HG02763 (cell line): ENCODE results near the gene BIRC2.
"Not testable (repeated sequence)": the region's sequence is repeated elsewhere in the genome, so short reads cannot be mapped to it uniquely, and the experiment has no call there.

ENCODE experiments used
- ATAC-seq: cut with Tn5 transposase; IDR thresholded peaks from one replicate; pipeline ENCODE4 v1.9.1; 2021; ENCODE audit warnings: mild to moderate bottlenecking, moderate library complexity; ENCODE audit not compliant: unreplicated experiment

Gene BIRC2

DNA sequence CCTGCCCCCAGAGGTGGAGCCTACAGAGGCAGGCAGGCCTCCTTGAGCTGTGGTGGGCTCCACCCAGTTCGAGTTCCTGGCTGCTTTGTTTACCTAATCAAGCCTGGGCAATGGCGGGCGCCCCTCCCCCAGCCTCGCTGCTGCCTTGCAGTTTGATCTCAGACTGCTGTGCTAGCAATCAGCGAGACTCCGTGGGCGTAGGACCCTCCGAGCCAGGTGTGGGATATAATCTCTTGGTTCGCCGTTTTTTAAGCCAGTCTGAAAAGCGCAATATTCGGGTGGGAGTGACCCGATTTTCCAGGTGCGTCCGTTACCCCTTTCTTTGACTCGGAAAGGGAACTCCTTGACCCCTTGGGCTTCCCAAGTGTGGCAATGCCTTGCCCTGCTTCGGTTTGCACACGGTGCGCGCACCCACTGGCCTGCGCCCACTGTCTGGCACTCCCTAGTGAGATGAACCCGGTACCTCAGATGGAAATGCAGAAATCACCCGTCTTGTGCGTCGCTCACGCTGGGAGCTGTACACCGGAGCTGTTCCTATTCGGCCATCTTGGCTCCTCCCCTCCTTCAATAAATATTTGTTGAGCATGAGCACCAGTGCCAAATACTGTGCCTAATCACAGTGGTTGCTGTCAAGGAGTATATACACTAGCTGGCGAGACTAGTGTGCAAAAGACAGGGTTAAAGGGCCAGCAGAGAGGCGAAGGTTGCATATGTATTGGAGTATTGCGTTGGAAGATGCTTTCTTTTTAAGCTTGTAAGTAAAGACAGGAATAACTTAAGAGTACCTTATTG, 27.8 kb downstream of the BIRC2 start:
- not testable (repeated sequence) for ATAC-seq

DNA sequence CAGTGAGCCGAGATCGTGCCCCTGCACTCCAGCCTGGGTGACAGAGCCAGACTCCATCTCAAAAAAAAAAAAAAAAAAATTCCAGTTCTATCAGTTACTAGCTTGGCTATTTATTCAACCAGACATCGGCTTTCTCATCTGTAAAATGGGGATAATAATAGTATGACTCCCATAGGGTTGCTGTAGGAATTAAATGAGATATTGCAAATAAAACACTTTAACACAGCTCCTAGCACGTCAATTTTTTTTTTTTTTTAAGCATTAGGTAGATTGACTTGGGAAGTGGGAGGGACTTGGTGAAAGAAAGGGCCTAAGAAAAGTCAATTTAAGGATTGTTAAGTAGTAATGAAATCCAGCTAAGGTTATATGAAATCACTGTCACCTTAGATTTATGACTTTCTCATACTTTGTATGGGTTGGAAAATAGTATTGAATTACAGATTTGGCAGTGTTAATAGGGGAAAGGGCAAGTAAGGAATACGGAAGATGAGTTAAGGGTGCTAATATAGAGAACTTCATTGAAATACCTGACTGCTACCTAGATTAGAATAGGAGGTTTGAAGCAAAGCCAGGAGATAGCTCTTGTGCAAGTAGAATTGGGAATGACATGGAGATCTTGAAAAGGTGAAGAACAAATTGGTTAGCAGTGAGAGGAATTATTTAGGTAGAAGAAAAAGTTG, 28.8 kb downstream of the BIRC2 start:
- ATAC-seq = no peak

DNA sequence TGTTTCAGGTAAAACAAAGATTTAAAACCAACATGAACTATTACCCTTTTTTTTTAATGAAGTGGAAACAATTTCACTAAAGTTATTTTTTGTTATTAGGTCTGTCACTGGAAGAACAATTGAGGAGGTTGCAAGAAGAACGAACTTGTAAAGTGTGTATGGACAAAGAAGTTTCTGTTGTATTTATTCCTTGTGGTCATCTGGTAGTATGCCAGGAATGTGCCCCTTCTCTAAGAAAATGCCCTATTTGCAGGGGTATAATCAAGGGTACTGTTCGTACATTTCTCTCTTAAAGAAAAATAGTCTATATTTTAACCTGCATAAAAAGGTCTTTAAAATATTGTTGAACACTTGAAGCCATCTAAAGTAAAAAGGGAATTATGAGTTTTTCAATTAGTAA, 30.9 kb downstream of the BIRC2 start:
- ATAC-seq = no peak

DNA sequence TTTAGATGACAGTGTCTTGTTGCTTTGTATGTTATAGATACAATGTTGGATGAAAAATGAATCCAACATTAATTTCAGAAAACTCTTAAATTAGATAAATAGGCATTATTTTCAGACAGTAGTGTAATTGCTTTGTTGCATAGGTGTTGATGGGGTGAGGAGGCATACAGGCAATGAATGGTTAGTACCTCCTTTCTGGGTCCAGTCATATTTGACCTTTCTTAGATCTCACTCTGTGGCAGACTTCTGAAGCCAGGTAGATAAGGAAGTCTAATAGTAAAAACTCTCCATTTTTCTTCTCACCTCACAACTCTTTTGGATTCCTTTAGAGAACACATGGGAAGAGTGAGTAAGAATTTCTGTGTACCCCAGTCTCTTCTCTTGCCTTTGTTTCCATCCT, 31.8 kb downstream of the BIRC2 start:
- ATAC-seq = no peak

DNA sequence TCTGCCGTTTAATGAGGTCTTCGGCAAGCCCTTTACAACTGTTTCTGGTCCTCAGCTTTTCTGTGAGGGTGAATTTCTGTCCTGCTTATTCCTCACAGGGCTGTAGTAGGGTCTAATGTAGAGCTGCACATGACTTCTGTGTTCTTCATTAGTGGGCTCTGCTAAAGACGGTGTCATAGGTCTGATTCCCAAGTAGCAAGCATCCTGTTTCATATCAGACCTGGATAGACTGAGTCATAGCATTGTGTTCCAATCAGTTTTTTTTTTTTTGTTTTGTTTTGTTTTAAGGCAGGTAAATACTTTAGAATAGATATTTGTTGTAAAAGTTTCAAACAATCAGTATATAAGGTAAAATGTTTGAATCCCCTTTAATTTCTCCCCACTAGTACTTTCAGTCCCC, 35.4 kb downstream of the BIRC2 start:
- ATAC-seq = no peak

DNA sequence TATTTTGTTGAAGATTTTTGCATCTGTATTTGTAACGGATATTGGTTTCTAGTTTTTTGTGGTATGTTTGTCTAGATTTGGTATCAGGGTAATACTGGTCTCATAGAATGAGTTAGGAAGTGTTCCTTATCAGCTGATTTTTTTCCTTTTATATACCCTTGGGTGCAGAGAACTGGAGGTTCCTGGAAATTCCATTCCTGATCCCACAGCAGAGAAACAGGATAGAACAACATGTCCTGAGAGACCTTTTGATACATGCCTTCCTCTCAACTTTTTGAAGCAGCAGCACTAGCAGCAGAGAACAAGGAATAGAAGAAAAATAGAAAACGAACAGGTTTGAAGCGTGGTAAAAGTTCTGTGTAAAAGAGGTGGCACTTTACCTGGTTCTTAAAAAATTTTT, 36.8 kb downstream of the BIRC2 start:
- ATAC-seq = no peak

DNA sequence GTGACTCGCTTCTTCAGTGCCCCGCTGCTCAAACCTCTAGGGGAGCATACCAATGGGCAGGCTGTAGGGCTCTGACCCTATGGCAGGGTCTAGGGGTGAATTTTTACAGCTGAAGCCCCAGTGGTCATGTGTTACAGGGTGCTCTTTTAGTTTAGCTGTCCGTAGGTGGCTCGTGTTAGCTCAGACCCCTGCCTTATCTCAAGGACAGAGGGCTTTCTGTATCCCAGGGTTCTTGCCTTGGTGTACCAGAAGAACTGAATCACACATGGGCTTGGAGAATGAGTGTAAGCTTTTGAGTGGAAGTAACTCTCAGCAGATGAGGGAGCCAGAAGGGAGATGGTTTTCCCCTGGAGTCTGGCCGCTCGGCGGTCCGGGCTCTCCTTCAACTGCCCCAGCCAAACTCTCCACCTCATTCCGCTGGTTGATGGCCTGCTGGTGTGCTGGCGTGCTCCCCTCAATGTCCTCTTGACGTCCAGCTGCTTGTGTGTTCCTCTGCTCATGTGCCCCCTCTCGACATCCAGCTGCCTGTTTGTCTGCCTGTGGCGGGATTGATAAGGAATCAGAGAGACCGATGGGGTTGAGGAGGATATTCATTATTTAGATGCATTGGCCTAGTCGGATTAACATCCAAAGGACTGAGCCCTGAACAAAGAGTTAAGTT, 37.5 kb downstream of the BIRC2 start:
- no peak for ATAC-seq

DNA sequence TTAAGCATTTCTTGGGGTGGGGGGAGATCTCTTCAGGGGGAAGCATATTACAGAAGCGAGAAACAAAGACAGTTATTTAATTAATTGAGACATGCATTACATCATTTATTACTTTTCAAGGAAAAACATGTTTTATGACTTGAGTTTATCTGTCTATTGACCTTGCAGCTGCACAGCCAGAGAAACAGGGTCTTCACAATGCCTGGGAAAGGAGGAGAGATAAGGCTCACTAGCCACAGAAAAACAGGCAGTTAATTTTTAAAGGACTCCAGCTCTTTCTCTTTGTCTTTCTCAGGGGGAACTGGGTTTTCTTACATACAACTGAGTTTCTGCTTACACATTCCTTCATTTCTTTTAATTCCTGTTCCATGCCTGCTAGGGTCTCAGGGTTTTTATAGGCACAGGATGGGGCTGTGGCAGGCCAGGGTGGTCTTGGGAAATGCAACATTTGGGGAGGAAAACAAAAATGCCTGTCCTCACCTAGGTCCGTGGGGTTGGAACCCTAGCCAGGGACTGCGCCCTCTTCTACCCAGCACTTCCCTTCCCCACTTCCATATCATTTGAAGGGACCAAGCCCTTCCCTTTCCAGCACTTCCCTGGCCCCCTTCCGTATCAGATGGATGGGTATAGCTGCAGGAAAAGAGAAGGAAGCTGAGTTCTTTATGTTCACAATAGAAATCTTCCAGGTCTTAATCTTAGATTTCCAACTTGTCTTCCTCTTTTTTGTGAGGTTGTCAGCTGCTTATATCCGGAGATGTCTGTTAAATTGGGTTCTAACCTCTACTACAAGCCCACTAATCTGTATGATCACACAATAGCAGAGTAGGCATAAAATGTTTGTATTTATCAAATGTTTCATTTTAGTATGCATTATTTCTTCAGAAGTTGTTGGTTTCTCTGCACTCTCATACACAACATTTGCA, 38.3 kb downstream of the BIRC2 start:
- no peak for ATAC-seq

DNA sequence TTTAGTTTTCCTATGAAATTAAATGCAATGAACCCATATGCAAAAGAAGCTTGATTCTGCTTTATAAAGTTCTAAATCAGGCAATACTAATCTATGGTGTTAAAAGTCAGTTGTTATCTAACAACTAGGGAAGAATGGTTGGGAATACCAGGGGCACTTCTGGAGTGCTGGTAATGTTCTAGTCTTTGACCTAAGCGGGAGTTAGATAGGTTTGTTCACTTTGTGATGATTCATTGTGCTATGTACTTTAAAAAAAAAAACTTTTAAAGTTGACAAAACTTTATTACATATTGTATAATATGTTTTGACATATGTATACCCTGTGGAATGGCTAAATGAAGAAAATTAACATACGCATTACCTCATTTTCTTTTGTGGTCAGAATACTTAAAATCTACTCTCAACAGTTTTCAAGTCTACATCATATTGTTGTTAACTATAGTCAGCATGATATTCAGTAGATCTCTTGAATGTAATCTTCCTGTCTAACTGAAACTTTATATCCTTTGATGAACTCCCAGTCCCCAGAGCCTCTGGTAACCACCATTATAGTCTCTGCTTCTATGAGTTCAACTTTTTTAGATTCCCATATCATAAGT, 39.2 kb downstream of the BIRC2 start:
- ATAC-seq = no peak

DNA sequence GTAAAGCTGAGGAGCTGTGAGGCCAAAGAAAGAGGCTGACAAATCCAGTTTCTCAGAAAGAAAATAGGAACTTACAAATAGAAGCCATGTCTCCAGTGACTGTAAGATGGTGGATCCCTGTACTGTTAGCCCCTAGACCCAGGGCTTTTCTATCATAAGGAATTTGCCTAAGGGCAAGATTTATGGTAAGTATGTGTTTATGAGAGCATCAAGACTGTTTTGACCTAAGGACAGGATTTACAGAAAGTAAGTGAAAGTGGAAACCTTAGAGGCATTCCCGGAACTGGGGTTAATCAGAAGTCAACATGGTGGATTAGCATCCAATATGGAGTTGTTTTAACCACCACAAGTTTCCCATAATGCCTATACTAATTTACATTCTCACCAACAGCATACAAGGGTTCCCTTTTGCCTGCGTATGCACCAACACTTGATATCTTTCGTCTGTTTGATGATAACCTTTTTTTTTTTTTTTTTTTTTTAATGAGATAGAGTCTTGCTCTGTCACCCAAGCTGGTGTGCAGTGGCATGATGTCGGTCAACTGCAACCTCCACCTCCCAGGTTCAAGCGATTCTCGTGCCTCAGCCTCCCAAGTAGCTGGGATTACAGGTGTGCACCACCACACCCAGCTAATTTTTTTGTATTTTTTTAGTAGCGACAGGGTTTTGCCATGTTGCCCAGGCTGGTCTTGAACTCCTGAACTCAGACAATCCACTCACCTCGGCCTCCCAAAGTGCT, 40.2 kb downstream of the BIRC2 start:
- ATAC-seq = no peak

DNA sequence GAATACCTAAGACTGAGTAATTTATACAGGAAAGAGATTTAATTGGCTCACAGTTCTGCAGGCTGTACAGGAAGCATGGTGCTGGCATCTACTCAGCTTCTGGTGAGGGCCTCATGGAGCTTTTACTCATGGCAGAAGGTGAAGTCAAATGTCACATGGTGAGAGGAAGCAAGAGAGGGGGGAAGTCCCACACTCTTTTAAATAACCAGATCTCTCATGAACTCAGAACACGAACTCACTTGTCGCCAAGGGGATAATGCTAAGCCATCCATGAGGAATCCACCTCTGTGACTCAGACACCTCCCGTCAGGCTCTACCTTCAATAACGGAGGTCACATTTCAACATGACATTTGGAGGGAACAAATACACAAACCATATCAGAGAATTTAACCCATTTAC, 42.2 kb downstream of the BIRC2 start:
- ATAC-seq = no peak

DNA sequence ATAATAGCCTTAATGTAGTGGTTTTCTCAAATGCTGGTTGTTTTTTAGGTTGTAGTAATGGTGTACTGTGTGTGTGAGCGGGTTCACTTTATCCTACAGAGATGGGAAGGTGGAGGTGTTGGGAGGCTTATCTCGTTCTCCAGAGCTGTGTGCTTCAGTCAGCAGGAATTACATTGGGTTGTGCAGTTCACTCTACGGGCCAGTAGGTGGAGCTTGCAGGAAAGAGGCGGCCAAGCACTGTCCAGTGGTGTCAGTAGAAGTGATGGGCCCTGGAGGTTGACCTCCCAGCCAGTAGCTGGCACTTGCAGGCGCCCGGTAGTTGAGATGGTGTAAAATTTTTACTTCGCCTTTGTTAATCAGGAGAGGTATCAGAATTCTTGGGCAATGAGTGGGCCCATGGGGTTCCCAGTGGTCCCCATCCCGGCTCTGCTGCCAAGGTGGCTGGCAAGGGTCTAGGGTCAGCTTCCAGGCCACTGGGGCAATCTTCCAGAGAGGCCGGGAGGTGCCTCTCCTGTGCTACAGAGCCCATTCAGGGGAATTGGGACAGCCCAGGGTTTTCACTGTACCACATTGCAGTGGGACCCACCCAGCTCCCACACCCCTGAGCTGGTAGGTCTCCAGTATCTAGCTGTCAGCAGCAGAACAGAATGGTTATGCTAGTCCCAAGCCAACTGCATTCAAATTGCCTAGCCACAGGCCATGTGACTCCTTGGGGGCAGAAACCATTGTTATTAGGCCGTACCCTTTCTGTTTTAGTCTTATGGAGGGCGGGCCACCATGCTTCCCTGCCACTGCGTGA, 43.9 kb downstream of the BIRC2 start:
- peak; percentile 68 for ATAC-seq

DNA sequence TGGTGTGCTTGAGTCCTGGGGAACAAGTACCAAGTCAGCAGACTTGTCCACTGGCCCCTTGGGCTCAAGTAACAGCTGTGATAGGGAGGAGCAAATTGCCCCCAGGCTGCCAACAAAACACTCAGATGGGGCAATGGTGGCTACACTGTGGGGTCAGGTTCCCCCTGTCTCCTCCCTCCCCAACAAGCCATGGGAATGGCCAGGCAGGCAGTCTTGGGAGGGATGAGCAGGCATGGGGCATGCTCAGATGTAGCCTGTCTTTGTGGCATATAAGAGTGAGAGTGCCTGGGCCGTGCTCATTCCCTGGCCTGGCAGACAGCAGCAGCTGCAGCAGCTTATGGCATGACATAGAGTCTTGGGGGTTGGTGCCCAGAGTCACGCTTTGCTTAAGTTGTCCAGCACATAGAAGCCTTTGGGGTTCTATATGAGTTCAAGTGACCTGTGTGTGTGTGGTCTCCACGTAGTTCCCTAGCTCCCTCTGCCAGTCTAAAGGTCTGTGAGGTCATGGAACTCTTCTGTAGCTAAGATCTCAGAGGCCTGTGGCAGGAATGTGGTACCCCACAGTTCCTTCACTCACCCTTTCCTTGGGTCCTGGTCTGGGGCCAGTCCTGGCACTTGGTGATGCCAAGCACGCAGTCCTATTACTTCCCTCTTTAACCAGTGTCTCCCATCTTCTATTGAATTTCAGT, 44.7 kb downstream of the BIRC2 start:
- ATAC-seq = no peak

DNA sequence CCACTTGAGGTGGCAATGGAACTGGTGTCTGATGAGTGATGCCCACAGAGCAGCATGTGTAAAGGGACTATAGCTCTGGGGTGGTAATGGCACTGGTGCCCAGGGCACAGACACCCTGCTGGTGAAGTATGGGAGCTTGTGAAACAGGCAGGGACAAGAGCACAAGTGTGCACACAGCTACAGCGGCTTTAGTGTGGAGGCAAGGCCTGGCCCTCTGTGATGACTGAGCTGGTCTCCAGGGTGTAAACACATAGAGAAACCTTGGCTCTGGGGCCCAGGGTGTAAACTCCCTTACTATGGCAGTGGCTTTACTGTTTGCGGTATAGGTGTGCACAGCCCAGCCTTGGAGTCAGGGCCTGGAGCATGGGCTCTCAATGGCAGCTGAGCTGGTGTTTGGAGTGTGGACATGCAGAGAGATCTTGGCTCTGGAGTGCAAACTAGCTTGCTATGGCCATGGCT, 46.3 kb downstream of the BIRC2 start:
- ATAC-seq = no peak

DNA sequence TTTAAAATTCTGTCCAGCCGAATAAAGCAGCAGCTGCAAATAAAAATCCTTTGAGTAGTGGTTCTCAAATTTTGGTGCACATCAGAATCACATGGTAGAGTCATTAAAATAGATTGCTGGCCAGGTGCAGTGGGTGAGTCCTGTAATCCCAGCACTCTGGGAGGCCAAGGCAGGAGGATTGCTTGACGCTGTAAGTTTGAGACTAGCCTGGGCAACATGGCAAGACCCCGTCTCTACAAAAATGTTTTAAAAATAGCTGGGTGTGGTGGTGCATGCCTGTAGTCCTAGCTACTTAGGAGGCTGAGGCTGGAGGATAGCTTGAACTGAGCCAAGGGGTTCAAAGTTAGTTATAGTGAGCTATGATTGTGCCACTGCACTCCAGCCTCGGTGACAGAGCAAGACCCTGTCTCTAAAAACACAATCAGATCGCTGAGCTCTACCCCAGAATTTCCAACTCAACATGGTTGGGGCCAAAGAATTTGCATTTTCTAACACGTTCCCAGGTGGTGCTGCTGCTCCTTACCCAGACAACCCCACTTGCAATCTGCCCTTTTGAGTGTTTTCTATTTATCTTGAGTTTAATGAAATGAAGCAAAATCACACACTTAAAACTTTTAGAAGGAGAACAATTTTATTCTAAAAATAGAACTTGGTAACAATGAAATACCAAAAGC, 48.8 kb downstream of the BIRC2 start:
- ATAC-seq = no peak

DNA sequence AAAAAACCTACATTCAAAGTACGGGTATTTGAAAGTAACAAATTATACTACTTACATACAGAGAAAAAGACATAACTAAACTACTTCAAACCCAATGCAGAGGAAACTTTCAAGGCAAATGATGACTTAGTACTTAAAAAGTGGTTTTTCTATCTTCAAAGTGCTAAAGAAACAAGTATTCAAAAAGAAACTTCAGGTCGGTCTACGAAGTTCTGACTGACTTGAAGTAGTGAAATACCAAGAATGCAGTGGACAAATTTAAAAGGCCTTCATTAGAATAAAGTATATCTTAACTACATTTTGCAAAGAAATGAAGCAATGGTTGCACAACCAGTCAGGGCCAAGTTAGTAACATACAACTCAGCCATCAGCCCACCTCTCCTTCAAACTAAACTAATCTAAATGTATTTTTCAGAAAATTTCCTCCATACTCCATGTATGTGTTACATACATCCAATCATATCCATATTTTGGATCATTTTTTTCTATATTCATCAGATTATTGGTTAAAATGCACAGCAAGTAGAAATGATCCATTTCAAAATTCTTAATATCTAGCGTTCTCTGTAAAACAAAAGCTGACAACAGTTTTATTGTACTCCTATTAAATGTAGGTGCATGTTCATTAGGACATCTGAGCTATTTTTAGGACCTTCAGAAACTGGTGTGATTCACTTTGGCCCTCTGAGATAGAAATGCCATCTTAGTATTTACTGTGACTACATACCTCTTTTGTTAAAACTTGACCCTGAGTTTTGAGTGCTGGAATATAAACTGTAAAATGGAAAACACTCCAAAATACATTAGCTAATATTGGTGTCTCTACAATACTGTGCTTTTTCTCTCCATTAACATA, 49.9 kb downstream of the BIRC2 start:
- no peak for ATAC-seq

DNA sequence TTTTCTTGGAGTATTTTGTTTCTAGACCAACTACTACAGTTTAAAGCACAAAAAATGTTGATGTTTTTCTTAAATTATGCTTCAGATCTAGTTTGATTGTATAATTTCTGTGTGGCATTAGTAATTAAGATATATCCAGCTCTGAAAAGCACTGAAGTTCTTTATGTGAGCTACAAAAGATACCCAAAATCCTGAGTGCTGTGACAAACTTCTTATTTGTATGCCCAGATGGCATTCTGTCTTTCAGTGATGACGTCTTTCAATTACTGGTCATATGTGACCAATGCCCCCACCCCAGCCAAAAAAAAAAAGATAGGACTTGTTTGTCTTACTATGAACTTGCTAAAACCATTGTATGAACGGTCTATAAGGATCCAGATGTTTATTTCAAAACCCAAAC, 51.3 kb downstream of the BIRC2 start:
- no peak for ATAC-seq
